Femur (tissue), 1 donor: ENCODE data around the gene HMSD.

Experiments used
- DNase-seq: peaks from one replicate; pipeline ENCODE4 v3.0.0-alpha.2; 2017

The HMSD gene

DNA sequence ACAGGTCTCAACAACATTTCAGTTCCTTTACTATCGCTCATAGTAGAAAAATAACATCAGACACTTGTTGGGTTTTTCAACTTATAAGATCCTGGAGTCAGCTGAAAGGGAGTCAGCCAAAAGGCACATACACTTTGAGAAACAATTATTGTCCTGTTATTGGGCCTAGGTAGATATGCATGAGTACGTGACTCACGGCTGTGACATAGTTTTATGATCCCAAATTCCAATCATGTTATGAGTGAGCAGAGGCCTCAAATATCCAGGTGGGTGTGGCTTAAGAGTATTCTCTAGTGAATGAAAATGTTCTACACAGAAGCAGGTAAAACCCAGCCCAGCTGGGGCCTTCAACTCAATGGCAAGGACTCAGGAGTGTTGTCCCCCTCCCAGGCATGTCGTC is 47.9 kb downstream of the HMSD start:
- DNase-seq, result no peak

DNA sequence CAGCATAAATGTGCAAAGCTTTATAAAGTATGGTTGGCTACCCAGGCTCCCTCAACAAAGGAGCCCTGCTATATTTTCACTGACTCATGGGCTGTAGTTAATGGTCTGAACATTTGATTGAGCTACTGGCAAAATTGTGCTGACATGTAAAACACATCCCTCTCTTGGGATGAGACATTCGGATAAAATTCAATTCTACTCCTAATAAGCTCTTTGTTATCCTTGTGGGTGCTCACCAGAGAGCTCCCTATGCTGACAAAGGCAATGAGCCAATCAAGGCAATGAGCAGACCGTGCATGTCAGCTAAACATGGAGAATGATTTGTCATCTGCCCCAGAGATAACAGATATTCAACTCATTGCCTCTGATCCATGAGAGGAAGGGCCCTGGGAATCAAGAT is 48.5 kb downstream of the HMSD start:
- DNase-seq, result no peak

DNA sequence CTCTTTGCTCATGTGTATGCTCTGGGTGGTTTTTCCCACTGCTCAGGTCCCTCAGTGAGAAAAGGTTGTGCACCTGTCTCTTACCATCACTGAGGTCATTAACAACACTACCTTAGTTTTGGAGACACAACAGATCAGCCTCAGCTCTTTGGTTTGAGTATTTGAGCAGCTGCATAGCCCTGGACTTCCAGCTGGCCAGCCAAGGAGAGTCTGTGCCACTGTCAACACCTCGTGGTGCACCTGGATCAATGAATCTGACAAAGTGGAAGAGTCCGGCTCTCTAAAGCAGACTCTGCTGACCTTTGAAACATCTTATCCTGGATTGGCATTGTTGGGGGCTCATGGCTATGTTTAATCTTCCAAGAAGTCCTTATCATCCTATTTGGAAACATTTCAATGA is 50.8 kb downstream of the HMSD start:
- DNase-seq, result no peak

GRCh38 chr18:64002581-64002980 is 53.5 kb downstream of the HMSD start:
- no peak for DNase-seq

- DNase-seq, result no peak
Observed at GRCh38 chr18:64009305-64009704, 60.2 kb downstream of the HMSD start.
